Left cardiac atrium (tissue), 4 donors: ENCODE measurements around the gene ETS2. TPM values are rescaled to one million over a fixed set of nuclear protein-coding genes. Genes with fewer than 3 reads are reported as not detected.
A peak's percentile ranks its signal among the peaks of the same experiment; 100 is the strongest.

ENCODE experiments used
- ATAC-seq, 2 donors: fragments of 200-7000 bp; cut with Tn5 transposase; one replicate each; pipeline ENCODE4 v1.9.1; 2020; ENCODE audit warnings: mild to moderate bottlenecking in 2 of 2, moderate library complexity in 2 of 2
- DNase-seq: peaks from one replicate; pipeline ENCODE4 v3.0.0-alpha.2; 2020
- intact Hi-C, 2 donors: fragments of 100-400 bp; cut with DNase I; formaldehyde crosslinking; loops; one replicate each; pipeline versions ENCODE4 v1.14.1 to v1.15.1; 2022 to 2023
- total RNA-seq, 2 donors: library from RNA; stranded (reverse); fragmentation: NEBNext Ultra II Directional; extraction: Animal tissue kit (Norgen Biotek cat#: 25700); gene quantifications; one replicate each; pipeline ENCODE4 v1.2.1, GENCODE V29; 2021
- donor health status: DM: no; HTN: yes; CAD: no.
- donor health status: DM: no; HTN: yes; CAD: no; lungs with severe emphysema.
- donor health status: DM: yes; HTN: yes; CAD: no.
- donor health status: Dilated cardiomyopathy.

Gene ETS2
- total RNA-seq, 2 donors from 2014 or later = 48.7 to 114 TPM

DNA sequence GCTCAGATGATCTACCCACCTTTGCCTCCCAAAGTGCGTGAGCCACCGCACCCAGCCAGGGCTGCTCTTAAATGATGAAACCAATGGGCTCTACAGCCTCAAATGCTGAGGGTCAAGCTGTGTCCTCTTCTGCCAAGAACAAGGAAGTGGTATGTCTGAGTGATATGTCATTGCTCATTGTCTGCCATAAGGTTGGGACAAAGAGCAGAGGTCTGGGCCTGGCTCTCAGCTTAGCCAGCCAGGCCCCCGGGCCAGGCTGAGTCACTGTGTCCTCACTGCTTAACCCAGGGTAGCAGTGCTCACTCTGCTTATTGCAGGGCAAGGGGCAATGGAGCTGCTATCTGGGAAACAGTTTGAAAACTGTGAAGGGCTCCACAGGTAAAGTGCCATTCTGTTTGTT, 8.3 kb upstream of the ETS2 start:
- intact Hi-C loops = loop anchor here in 1 of 2 donors (5.0 kb wide), 1 partner anchor 325 kb away; no protein-coding TSS in a partner anchor
- ATAC-seq (peak in 1 of 2 donors; percentile 66), DNase-seq (no peak)

DNA sequence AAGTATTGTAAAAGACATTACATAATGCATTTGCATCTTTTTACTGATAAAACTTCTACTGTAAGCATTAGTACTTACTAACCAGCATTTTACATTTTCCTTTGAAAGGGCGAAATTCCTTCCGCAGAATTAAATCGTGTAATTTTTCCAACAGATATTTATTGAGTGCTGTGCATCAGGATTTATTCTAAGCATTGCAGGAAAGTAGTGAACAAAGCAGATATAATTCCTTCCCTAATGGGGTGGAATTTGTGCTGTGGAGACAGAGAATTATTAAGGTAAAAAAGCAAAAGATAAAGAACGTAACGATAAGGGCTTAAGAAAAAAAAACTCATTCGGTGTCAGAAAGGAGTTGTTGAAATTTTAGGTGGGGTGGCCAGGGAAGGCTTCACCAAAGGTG, 7.6 kb upstream of the ETS2 start:
- DNase-seq = no peak
- intact Hi-C loops = loop anchor here in 1 of 2 donors (5.0 kb wide), 1 partner anchor 324 kb away; no protein-coding TSS in a partner anchor
- ATAC-seq = no peak

DNA sequence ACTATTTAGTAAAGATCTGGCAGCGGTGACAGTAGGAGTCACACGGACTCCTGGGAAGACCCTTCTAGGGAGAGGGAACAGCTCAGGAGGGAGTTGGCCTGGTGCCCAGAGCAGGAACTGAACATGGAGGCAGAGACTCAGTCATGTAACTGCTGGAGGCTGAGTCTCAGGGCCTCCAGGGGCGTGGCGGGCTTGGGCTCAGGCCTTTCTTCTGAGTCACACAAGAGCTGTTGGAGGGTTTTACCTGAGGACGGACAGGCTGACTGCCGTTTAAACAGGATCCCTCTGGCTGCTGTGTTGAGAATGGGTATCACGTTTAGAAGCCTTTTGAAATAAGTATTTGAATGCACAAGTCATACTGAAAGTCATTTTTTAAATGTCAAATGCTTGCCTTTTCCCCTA, 7.2 kb upstream of the ETS2 start:
- intact Hi-C loops = loop anchor here in 1 of 2 donors (5.0 kb wide), 1 partner anchor 324 kb away; no protein-coding TSS in a partner anchor
- DNase-seq (peak; percentile 38), ATAC-seq (peak in 1 of 2 donors; percentile 68)

DNA sequence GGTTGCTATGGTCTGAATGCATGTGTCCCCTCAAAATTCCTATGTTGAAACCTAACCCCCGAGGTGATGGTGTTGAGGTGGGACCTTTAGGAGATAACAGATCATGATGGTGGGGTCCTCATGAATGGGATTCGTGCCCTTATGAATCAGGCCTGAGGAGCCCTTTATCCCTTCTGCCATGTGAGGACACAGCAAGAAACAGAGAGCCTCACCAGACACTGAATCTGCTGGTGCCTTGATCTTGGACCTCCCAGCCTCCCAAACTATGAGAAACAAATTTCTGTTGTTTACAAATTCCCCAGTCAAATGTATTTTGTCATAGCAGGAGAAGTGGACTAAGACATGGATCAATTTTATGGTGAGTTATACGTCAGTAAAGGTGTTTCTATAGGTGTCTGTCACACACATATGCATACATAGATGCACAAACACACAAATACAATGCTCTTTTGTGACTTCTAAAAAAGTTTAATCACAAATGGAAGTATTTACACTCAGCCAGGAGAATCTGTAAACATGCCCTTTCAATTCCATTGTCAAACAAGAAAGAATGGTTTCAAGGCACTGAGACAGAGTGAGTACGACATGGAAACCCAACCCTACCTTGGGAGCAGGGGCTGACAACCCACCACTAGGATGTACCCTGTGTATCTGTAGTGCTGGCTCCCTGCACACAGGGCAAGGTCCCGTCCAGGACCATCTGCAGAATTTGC, 5.5 kb upstream of the ETS2 start:
- DNase-seq (no peak), ATAC-seq (no peak)
- intact Hi-C loops = loop anchor here in 1 of 2 donors (10.0 kb wide), 1 partner anchor 65 kb away; no protein-coding TSS in a partner anchor

DNA sequence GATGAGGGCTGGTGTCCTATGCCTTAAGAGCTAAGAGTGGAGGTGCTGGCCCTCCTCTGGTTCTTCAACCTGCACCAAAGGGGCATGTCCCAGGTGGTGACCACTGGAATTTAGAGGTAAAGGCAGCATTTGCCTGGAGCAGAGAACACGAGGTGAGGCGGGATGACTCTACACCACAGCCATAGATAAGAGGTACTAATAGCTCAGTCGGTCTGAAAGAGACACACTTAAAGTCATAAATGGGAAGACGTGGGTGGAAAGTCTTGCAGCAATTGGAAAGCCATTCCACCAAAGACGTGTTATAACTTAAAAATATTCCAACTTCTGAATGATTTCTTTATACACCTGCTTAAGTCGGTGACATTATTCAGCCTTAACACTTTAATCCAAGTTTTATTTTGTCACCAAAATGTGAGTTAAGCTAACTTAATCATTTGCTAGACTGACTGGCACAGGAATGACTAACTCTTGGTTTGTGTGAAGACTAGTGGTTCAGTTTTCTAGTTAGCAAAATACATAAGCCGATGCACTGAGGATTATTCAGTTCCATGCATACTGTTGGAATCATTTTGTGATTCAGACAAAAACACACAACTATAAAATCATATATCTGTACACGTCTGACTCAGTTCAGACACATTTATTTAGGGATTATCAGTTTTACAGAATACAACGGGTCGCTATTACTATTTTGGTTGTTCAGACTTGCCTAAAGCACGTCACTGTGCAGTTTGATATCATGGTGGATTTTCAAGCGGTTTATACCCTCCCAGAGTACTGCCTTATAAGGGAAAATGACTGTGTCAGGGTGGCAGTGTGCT, 4.6 kb upstream of the ETS2 start:
- no peak for ATAC-seq
- intact Hi-C loops = loop anchor here in 1 of 2 donors (10.0 kb wide), 1 partner anchor 66 kb away; no protein-coding TSS in a partner anchor

DNA sequence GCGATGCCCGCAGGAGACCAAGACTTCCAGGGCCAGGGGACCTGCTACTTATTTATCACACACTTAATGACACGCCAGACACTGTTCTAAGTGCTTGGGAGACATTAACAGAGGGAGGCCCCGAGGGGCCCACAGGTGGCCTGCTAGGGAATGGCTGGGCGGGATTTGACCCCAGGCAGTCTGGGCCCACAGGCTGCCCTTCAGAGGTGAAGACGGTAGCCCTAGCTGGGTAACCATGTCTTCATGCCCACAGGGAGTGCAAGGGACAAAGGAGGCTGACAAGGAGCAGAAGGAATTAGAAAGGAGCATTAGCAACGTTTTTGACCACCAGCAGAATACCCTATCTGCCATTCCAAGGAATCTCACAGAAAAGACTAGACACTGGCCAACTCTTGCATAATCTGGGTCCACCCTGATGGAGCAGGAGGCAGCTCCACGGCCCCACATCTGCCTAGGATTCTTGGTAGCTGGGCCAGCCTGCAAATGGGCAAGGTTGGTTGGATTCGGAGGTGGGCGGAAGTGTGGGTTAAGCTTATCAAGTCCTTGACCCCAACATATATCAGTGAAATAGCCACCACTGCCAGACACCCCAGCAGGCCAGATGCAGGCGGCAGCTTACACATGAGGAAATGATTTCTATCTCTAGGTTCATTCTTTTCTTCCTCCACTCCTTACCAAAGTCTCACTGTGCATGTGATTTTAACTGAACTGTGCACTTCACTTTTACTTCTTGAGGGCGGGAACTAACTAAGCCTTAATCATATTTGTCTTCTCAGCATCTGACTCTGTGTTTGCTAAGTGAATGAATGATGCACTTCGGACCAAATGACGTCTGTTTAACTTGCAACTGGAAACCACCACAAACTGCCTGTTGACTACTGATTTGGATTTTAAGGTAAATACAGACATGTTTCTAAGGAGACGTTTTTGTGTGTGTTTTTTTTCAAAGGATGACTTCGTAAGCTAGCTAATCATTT, 3.4 kb upstream of the ETS2 start:
- DNase-seq (no peak), ATAC-seq (no peak)
- intact Hi-C loops = loop anchor here in 1 of 2 donors (10.0 kb wide), 1 partner anchor 68 kb away; no protein-coding TSS in a partner anchor

More for the DNA sequence above, 4.6 kb upstream of the ETS2 start:
- no peak for DNase-seq

DNA sequence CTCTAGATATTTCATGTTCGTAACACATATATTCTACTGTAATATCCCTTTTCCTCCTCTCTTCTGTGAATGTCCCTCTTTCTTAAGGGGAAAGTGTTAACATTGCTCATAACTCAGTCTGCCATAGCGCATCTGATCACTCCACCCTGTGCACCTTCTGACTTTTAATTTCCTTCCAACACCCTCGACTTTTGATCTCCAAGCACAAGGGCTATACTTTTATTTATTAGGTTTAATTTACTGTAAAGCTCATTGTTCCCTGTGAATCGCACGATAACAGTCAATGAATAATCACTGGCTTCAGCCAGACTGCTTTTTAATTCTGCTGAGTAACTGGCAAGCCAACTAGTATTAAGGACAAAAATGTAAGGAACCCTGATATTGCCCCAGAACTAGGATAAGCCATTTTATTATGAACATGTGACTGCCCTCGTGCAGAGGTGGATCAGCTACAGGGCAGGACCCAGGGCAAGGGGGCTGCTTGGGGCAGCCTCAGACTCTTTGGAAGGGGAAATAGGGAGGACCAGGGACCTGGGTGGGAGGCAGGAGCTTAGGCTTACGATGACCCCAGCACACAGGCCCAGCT, 2.6 kb upstream of the ETS2 start:
- intact Hi-C loops = loop anchor here in 1 of 2 donors (10.0 kb wide), 1 partner anchor 68 kb away; no protein-coding TSS in a partner anchor
- DNase-seq (no peak), ATAC-seq (no peak)

DNA sequence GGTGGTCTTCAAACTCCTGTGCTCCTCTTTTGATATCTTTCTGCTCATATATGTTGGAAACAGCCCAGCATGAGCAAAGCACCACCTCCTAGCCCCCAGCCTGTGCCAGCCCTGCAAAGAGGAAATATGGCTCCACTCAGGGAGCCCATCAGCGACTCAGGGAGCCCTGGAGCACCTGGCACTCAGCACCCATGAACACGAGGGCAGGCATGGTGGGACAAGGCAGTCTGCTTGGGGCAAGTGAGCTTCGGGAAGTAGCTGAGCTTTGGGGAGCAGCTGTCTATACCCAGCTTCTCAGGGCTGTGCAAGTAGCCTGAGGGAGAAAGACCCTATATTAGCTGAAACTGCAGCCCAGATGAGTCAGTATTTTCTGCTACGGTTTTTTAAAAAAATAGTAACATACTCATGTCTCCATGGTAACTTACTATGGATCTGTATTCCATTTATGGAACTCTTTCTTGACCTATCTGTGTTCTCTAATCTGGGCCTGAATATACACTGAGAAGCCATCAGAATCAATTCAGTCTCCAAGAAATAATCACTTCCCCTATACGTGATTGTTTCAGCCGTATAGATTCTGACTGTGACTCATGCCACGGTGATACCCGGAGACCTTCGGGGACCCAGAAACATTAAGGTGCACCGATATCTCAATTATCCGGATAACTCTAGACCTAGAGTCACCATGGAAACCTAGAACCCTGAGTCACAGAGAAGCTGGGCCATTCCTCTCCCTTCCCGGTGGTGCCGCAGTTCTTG, 1.5 kb upstream of the ETS2 start:
- ATAC-seq = no peak
- DNase-seq = no peak
- intact Hi-C loops = loop anchor here in 1 of 2 donors (10.0 kb wide), 1 partner anchor 69 kb away; no protein-coding TSS in a partner anchor

DNA sequence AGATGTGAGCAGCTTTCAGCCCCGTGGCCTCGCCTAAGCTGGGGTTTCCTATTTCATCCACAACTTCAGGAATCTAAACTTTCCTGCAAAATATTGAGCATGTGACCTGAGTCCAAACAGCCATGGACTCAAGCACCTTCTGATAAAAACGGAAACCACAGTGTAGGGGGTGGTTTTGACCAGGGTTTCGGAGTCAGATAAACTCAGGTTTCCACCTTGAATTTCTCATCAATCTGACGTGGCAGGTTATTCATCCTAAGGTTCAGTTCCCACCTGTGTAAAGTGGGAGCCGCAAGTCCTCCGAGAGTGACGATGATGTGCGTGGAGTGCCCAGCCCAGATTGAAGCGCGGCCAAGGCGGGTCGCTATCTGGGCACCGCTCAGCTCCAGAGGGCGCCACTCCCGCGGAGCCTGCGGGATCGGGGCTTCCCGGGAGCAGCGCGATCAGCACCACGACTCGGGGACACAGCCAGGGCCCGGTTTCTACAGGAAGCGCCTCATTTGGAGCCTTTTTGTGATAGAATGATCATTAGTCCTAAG, 871 bp upstream of the ETS2 start:
- ATAC-seq (peak; percentile 72 to 75), DNase-seq (peak; percentile 86)
- intact Hi-C loops = loop anchor here in 1 of 2 donors (1.0 to 10.0 kb wide), 4 partner anchors 70 to 321 kb away; no protein-coding TSS in a partner anchor

DNA sequence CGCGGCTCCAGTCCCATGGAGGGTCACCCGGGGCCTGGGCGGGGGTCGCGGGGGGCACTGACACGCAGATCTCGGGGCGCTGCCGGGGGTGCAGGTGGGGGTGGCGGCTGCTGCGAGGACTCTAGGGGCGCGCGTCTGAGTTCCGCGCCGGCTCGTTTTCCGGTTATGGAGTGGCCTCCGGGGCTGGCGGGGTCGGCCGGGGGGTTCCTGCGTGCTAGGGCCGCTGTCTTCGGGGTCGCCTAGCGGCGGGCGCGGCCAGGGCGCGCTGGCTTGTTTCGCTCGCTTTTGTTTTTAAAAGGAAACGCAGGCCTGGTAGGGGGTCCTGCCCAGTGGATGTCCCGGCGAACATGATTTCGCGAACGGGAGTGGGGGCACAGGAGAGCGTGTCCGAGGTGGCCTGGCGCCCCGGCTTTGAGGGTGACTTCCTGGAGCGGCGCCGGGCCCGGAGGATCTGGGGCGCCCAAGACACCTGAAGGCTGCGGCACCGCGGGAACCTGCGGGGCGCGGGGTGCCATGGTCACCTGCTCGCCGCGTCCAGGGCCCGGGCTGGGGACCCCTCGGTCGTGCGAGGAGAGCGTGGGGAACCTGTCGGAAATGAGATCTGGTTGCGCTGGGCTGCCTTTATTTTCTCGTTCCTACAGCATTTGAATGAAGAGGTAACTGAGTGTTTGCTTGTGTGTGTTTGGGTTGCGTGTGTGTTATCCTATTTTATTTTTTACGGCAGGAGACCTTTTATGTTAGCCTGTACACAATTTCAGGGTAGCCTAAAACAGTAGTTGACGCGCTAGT, 618 bp downstream of the ETS2 start:
- ATAC-seq = peak; percentile 14 to 34
- DNase-seq = peak; percentile 57
- intact Hi-C loops = loop anchor here in 1 of 2 donors (5.0 to 10.0 kb wide), 3 partner anchors 72 to 181 kb away; no protein-coding TSS in a partner anchor

DNA sequence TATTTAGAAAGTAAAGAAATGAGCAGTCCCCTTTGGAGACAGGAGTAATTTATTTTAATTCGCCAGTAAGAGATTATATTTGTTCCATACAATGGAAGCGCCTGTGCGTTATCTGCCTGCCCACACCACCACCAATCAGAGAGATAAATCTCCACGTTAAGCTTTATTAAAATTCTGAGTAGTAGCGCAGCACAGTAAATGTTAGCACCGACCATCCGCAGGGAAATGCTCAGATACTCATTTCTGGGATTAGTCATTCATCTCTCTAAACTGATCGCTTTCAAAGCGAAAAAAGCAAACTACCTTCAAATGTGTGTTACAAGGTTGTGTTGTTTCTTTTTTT, 1.2 kb downstream of the ETS2 start:
- DNase-seq = no peak
- intact Hi-C loops = loop anchor here in 1 of 2 donors (5.0 to 10.0 kb wide), 3 partner anchors 72 to 180 kb away; no protein-coding TSS in a partner anchor
- no peak for ATAC-seq

DNA sequence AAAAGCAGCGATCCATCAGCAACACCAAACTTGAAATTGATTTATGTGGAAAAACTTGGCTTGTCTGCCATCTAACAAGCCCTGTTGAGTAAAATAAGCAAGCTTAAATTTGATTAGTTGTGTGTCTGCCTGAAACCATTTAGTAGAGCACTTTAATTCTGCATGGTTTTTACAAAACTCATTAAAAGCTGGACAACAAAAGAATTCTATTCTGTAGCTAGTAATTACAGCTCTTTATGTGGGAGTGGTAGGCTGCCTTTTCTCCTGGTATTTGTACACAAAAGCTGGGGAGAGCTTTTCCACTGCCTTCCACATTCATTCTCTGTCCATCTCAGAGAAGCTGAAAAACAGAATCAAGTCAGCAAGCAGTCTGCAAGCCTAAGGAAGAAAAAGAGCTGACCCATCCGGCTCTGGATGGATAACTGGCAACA, 1.7 kb downstream of the ETS2 start:
- intact Hi-C loops = loop anchor here in 1 of 2 donors (5.0 to 10.0 kb wide), 3 partner anchors 73 to 180 kb away; no protein-coding TSS in a partner anchor
- ATAC-seq (no peak), DNase-seq (no peak)

DNA sequence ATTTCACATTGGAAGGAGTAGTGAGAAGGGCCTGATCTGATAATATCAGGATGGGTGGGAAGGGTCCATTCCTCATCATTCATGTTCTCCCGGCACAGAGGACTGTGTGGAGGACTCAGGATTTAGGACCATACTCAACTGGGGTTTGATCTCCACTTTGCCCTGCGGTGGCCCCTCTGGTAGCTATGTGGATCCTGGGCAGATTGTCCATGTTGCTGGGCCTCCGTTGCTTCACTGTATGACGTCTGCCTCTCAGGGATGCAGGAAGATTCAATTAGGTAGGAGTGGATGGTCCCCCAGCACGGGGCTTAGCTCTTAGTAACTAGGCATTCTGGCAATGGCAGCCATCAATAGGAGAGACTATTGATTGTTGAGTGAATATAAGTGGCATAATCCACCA, 2.3 kb downstream of the ETS2 start:
- intact Hi-C loops = loop anchor here in 1 of 2 donors (5.0 to 10.0 kb wide), 3 partner anchors 73 to 179 kb away; no protein-coding TSS in a partner anchor
- no peak for DNase-seq
- ATAC-seq = no peak

DNA sequence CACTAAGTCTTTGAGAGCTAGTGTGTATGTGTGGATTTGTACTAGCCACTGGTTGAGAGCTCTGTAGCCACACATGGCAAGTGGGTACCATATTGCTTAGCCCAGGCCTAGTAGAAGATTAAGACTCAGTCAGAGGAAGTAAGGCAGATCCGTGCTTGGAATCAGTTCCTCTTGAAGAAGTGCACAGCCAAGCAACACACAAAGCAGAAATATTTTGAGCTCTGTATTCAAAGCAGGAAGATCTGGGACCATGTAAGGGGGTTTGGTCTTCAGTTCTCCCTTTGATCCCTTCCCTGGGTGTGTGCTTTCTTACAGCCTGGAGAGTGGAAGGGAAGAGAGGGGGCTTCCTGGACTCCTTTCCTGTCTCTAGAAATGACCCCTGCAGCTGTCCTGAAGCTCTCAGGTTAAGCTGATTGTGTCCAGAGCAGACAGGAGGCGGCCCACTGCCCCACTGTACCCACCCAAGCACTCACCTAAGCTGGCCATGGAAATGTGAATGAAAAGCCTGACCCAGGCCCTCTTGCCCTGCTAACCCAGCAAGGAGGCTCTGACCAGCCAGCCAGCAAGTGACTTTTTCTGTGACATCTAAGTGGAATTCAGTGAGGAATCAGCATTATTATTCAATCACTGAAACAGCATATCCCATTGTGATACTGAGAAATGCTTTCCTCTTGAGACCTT, 3.6 kb downstream of the ETS2 start:
- ATAC-seq (no peak), DNase-seq (no peak)
- intact Hi-C loops = loop anchor here in 1 of 2 donors (5.0 to 10.0 kb wide), 3 partner anchors 75 to 178 kb away; no protein-coding TSS in a partner anchor

DNA sequence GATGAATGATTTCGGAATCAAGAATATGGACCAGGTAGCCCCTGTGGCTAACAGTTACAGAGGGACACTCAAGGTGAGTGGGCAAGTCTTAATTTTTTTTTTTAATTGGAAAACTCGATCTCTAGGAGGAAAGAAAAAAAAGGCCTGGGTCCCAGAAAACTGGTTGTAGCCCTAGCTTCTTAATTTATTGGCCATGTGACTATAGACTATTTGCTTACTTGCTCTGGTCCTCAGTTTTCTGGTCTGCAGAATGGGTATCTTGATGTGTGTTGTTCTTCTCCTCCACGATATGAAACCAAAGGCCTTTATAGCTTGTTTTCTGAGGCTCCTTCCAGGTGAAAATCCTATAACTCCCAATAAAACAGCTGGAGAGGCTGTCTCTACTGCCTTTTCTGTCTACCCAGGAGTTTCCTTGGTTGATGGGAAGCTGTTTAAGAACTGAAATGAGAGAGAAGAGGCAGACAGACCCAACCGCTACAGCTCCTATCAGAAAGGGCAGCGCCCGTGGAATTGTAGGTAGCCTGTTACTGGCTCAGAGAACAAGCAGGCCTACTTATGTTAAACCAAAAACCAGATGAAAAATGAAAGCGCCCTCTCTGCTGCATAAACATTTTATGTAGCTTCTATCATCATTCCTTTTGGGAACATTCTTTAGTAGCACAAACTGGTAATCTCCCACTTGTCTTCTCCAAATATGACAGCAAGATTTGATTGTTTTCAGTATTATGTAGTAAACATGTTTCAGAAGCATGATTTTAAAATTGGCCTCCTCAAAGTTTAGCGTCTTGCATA, 4.5 kb downstream of the ETS2 start:
- ATAC-seq (no peak), DNase-seq (no peak)
- intact Hi-C loops = no loop called here
